HCEC 1CT (cell line): ENCODE results near the gene HS6ST2.

Experiments
- DNase-seq: peaks from one replicate; pipeline ENCODE4 v3.0.0-alpha.2; 2017

The HS6ST2 gene

DNA sequence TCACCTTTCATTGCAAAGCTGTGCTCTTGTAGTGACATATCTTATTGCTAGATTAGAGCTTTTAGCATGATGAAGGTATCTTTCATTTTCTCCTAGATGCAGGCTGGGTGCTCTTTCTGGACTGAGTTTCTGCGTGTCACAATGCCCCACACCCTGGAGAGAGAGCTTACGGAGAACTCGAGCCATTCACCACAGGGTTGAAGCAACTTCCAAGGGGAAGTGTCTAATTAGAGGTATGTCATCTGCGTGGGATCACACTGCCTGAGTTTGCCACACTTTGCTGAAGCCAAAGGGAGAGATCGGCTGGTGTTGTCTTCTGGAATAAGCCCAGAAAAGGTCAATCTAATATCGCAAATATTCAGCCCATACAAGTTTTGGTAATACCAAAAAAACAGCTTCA, 290.3 kb downstream of the HS6ST2 start:
- no peak for DNase-seq

DNA sequence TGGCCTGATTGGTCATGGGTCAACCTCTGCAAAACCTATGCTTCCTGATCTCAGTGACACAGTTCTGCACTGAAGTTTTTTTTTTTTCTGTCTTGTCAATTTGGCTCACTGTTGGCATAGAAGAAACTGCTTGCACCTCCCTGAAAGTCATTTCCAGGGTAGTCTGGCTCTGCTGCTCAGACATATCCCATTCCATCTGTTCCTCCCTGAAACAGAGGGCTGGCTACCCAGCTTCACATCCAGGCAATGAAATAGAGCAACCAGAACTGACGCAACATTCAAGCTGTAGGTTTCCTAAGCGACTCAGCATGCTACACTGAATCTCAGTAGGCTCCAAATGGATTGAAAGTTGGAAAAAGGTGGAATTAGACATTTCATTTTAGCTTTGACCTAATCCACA, 292.8 kb downstream of the HS6ST2 start:
- no peak for DNase-seq

DNA sequence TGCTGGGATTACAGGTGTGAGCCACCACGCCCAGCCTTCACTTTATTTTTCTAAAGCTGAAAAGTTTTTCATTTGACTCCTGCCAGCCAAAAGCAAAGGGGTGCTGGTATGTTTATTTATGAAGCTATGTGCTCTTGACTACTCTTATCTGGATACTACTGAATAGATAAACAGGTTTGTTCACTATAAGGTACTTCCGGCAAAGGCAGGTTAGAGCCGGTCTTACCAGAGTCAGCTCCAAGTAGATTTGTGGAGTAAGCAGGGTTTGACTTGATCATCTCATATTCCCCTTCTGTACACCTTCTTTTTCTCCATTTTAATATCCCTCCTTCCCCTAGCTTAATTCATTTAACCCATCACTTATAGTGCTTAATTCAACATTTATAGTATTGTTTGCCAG, 294.2 kb downstream of the HS6ST2 start:
- DNase-seq = no peak

DNA sequence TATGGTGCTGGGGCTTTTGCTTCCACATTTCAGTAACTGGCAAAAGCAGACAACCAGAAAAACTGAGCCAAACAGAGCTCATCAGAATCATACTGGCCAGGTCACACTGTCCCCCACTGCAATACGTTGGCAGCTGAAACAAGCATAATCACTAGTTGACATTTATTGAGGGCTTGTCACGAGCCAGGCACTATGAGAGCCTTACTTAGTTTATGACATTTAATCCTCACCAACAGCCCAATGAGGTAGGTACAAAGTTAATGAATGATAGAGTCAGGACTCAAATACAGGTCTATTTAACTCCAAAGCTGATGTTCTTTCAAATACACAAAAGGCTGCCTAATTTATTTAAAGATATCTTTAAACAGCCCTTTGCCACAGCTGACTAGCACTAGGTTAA, 295.6 kb downstream of the HS6ST2 start:
- no peak for DNase-seq

DNA sequence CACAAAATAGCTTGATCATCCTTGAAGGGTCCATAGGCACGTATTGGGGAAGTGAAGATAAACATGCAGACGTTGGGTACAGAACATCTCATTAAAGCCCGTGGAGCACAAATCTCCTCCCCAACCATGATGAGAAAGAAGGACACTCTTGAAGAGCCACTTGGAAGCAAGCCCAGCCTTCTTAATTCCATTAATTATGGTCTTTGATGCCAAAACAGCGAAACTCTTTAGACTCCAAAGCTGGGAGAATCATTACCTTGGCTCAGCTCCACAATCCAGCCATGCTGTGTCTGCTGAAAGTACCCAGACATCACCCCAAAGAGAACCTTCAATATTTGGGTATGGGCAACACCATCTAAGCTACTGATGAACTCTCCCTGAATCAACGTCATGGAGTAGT, 300.6 kb downstream of the HS6ST2 start:
- DNase-seq = no peak

DNA sequence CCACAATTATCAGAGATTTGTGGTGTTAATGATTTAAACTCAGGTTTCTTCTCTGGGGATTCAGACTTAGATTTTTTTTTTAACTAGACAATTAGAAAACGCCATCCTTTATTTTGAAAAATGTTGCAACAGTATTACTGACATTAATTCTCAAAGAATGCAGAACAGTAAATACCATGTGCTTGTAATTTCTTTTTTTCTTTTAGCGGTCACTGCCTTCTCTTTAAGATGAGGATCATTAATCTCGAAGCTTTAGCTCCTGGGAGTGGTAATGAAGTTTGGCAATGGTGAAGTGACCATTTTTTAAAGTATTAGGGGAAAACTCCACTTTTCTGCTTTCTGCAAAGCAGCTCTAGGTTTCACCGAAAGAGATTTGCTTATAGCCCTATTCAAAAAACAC, 305.6 kb downstream of the HS6ST2 start:
- peak; percentile 6 for DNase-seq

DNA sequence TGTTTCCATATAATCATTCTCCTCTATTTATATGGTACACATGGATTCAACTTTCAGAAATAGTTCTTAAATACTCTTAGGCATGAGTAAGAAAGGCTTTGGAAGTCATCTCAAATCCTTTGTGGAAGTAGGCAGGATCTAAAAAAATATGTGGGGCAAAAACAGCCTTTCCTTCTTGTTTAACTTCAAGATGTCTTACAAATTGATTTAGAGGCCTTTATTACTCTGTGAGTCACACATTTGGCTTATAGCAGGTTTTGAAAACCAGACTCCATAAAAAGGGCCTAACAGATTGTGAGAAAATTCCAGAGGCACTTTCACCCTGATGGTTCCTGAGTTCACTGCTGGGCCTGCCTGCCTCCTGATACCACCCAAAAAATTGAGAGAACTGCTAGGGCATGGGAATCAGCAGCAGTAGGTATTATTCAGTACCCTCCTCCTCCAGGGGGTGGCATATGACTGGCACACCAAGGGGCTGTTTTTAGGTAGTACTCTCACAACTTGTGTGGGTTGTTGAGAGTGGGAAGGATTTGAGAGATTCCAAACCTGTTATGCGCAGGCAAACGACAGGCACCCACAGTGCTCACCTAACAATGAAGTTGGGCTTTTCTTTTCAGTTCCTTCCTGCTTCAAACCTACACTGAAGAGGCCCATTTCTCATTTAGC, 306.9 kb downstream of the HS6ST2 start:
- peak; percentile 57 for DNase-seq

DNA sequence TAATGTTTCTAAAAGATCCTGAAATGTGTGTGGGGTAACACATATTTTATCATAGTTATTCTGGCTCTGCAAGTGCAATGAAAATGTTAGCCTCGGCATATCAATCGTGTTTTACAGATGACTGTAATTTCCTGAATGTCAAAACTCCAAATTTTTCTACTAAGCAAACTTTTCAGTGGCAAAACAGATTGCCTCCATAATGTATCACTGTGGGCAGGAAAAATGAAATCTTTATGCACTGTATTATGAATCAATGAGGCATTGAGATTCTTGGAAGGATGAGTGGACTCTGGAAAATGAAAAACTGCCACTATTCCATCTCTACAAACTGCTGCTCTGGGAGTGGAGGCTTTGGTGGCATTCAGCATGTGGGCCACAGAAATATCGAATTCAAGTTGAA, 309.5 kb downstream of the HS6ST2 start:
- DNase-seq = peak; percentile 63

DNA sequence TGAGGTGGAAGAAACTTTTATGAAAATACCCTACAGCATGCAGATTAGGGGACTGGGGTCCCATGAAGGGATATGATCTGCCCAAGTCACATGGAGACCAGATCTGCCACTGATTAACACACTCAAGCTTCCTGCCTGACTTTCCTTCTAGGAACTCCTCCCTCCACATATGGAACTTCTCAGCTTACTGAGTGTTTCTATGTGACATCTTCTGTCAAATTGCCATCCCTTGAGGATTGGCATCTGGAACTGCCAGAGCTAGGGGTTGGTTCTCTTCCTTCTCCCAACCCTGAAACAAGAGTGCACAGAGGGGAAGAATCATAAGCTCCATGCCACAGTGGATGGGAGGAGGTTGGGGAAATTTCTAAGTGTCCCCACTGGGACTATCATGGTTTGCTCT, 319.0 kb downstream of the HS6ST2 start:
- DNase-seq = no peak

DNA sequence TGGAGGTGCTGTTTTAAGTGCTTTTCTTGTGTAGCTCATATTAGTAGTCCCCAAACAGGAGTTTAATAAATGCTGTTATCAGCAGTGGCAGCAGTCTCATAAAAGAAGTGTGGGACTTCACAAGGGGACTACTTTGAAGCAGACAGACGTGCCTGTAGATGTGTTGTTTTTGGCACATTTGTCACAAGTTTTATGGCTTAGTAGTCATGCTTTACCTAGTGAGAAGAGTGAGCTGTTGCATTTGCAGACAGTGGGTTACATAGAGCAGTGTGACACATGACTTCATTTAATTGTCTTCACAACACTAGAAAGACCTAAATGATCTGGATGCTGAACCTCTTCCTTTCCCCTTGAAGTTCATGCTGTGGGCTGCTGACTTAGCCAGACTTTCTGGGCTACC, 320.1 kb downstream of the HS6ST2 start:
- no peak for DNase-seq

DNA sequence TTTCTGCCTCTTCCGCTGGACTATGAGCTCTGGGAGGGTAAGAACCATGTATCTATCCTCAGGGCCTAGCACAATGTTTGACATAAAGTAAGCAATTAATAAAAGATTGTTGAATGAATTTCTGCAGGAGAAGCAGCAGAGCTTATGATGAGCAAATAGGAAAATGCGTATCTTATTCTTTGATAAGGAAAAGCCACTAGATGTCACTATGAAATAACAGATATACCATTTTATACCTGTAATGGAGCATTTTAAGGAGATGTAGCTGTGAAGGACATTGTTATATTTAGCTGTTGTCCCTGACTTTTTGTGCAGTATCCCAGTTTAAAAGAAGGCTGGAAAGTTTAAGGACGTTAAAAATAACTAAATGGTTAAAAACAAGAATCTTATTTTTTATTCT, 322.3 kb downstream of the HS6ST2 start:
- peak; percentile 14 for DNase-seq

DNA sequence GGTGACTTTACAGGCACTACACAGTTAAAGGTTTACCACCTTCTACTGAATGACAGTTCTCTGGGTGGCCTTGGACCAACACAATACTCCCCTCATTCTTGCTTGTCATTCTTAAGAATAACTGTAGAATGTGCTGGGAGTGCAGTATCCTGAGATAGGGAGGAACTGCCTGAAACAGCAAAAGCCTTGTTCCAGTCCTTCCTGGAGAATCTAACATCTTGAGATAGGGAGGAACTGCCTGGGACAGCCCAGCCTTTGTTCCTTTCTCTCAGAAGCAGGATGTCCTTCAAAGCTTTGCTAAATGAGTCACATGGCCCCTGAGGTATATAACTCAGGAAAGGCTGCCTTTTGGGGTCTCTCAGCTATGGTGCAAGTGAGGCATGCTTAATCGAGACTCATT, 323.9 kb downstream of the HS6ST2 start:
- DNase-seq = no peak

DNA sequence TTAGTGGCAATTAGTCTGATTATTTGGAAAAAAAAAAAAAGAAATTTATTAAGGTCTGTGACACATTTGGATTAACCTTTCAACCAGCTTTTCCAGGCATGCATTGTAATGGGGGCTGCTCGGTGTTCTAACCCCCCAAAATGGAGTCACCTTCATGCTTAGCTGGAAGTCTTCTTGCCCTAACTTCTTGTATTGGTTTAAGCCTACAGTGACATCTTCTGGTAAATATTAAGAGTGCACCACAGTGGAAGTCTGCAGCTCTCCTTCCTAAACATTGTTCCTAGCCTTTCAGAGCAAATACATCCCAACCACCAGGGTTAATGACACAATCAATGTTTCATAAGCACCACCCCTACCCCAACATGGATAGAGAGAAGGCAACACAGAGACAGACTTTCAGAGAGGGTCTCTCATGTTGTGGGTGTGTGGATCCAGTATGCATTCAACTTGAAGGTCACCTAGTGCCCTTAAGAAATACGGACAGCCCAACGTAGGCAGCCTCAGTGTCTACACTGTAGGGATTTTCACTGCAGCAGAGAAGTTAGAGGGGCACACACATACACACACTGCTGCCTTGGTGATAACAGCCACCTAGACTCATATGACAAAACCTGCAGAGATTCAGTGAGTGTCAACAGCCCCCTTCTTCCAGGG, 326.7 kb downstream of the HS6ST2 start:
- no peak for DNase-seq

DNA sequence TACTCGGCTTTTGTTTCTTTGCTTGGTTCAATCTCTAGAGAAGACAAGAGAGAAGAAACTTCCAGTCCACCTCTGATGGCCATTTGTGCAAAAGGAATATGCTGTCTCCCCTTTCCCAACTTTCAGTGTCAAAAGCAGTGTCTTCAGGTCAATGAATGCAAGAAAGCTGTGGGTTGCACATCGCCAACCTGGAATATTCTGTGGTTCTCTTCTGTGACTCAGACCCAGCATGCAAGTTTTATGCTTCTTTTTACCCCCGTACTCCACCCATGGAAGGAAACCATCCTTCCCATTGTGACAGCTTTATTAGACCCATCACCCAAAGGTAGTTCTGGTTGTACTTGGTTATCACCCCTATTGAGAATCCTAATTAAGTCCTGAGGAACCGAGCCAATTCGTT, 334.0 kb downstream of the HS6ST2 start:
- DNase-seq = no peak

DNA sequence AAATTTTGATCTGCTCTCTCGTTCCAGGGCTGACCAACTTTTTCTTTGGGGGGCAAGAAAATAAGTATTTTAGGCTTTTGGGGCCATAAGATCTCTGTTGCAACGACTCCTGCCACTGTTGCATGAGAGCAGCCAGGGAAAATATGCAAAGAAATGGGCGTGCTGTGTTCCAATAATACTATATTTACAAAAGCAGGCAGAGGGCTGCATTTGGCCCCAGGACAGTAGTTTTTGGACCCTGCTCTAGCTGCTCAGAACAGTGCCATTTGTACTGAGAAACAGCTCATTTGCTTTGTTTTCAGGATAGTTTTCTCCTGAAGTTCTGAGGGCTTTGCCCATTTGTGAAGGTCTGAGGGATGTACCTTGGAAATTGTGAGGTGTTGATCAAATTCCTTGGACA, 334.5 kb downstream of the HS6ST2 start:
- DNase-seq = no peak

DNA sequence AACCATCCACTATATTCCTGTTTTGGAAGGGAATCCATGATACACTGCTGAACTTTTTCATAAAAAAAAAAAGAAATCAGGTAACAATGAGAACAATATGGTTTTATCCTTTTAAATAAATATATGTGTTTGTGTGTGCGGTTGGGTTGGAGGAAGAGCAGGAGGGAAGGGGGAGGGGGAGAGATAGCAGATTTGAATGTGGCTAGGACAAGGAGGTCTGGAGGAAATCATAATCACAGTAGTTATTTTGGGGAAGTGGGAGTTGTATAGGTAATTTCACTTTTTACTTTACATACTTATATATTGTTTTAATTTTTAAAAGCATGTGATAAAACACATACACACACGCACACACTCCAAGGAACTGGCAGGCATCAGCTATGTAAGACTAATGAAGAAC, 335.1 kb downstream of the HS6ST2 start:
- DNase-seq = no peak

DNA sequence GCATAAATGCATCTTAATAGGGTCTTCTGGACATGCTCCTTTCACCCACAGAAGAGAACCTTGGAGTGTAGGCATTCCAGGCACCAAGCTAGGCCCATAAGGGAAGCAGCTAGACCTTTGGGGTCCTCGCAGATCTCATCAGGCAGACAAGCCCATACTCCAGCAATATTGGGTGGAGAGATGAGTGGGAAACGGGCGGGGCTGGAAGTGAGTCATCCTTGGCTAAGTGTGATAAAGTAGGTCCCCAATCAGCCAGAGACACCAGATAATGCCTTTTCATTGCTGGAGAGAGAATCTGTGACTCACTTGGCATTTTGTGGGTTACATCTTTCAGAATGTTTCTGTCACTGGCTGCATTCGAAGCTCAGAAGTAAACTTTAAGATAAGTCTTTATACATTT, 336.3 kb downstream of the HS6ST2 start:
- DNase-seq = peak; percentile 46

DNA sequence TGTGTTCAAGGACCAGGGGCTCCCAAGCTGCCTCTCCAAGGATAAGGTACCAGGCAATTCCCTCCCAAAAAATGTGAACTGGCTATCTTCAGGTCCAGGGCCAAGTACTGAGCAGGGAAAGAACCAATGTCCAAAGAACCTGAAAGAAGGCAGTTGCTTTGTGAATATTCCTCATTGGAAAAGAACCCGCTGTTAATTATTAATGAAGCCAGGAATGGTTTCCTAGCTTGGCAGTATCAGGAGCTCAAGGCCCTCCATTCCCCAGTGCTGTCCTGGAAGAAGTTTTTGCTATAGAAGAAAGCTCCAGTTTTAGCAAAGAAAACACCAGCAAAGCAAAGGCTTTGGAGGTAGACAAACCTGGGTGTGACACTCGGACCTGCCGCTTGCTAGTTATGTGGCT, 339.6 kb downstream of the HS6ST2 start:
- DNase-seq = no peak

DNA sequence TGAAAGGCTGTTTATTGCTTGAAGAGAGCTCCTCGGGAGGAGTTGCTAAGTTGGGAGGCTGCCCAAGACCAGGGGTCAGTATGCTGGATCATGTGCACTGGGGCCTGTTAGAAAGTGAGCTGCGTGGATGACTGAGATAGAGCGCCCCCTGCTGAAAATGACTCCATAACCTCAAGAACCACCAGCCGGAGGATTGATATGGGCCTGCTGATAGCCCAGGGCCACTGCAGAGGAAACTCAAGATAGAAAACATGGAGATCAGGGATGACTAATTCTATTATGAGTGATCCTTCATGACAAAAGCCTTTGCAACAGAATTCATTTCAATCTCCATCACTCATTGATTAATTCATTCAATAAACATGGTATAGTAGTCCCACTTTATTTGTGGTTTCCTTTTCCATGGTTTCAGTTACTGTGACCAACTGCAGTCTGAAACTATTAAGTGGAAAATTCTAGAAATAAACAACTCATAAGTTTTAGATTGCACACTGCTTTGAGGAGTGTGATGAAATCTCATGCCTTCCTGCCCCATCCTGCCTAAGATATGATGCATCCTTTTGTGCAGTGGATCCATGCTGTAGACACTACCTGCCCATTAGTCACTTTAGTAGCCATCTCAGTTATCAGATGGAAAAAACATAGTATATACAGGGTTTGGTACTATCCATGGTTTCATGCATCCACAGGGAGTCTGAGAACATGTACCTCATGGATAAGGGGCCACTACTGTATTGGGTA, 342.9 kb downstream of the HS6ST2 start:
- DNase-seq = peak; percentile 28

DNA sequence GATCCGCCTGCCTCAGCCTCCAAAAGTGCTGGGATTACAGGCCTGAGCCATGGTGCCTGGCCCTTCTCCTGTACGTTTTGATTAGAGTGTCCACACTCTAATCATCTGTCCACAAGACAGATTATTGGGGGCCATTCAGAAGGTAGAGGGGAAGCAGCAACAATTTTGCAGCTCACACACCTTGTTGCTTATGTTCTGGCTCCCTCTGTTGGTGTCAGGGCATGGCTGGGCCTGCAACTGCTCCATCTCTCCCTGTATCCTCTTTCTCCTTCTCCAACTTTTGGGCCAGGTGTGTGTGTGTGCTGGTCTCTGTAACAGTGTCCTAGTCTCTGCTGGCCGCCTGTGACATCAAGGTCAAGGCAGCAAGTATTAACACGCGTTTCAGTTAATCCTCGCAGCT, 344.1 kb downstream of the HS6ST2 start:
- peak; percentile 18 for DNase-seq

DNA sequence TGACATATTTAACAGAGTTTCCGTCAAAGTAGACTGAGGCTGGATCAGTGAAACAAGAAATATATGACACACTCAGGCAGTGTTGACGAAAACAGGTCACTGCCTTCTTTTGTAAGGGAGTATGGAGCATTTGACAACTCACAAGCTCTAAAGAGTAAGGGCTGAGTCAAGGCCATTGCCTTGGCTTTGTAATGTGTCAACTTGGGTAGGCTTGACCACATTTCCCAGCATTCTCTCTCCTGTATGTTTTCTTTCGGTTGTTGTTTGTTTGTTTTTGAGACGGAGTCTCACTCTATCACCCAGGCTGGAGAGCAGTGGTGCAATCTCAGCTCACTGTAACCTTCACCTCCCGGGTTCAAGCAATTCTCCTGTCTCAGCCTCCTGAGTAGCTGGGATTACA, 344.6 kb downstream of the HS6ST2 start:
- no peak for DNase-seq

DNA sequence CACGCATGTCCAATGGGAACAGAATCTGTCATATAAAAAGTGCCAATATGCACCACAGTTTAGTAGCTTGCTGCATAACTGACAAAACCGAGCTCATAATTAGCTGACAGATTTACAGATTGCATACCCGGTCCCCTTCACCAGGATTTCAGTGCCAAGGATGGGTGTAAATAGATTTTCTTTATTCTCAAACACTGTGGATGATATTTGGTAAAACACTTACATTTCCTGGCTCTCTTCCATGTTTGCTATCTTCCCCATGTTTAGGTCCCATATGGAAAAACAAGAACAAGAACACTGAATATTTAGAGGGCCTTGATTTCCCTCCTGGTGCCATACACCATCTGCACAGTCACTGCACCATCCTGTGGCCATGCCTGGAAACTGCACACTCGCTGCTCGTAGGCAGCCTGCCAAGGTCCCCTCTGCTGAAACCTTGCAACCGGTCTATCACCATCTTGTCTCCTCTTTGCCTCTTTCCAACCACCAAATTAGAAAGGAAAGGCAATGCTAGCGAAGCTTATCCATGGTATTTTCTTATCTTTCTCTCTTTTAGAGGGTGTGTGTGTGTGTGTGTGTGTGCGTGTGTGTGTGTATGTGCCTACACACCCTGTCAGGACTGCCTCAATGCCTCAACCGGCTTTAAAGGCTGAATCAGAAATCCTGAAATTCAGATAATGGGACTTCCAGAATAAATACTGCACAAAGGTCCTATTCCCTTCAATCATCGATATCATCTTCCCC, 345.4 kb downstream of the HS6ST2 start:
- peak; percentile 31 for DNase-seq

DNA sequence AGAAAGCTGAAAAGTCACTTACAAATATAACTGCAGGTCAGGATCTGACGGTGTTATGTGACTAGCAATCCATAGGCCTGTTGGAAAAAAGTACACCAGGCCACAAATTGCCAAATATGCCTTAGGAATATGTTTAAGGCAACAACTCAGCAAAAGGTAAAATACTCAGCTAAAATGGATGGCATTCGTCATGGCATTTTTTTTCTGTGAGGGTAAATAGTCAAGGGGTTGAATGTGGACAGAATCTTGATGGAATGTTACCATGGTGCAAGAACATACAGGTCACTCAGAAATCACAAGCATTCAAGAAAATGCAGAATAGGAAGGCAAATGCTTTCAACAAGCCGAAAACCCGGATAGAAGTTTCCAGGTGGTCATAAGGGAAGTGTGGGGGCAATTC, 347.9 kb downstream of the HS6ST2 start:
- DNase-seq = no peak
